Posterior vena cava (tissue), 2 donors: Measurements from ENCODE around the gene IGFLR1. TPM values are rescaled to one million over a fixed set of nuclear protein-coding genes. Genes with fewer than 3 reads are reported as not detected.

Source experiments
- DNase-seq: peaks from one replicate; pipeline ENCODE4 v3.0.0-alpha.2; 2020; ENCODE audit warnings: low spot score
- intact Hi-C, 2 donors: fragments of 100-400 bp; cut with DNase I; formaldehyde crosslinking; loops; one replicate each; pipeline versions ENCODE4 v1.14.1 to v1.14.2; 2022 to 2023
- total RNA-seq, 2 donors: library from RNA; stranded (reverse); fragmentation: NEBNext Ultra II Directional; extraction: Animal tissue kit (Norgen Biotek cat#: 25700); gene quantifications; one replicate each; pipeline ENCODE4 v1.2.1, GENCODE V29; 2021
- donor health status: DM: yes; HTN: yes; CAD: no.
- donor health status: DM: yes; HTN: yes; CAD: no.

The IGFLR1 gene
- total RNA-seq, 2 donors from 2014 or later: 4.3 to 9.3 TPM

GRCh38 chr19:35757749-35758608, 15.7 kb upstream of the IGFLR1 start, which contains the start of gene PROSER3:
TSS of gene PROSER3 (plus strand) at chr19:35758176. CDS start at chr19:35758216, 40 bp downstream.
- peak; percentile 100 for DNase-seq
- intact Hi-C loops: no loop called here

GRCh38 chr19:35757231-35757748, 15.0 kb upstream of the IGFLR1 start:
- intact Hi-C loops: no loop called here

DNA sequence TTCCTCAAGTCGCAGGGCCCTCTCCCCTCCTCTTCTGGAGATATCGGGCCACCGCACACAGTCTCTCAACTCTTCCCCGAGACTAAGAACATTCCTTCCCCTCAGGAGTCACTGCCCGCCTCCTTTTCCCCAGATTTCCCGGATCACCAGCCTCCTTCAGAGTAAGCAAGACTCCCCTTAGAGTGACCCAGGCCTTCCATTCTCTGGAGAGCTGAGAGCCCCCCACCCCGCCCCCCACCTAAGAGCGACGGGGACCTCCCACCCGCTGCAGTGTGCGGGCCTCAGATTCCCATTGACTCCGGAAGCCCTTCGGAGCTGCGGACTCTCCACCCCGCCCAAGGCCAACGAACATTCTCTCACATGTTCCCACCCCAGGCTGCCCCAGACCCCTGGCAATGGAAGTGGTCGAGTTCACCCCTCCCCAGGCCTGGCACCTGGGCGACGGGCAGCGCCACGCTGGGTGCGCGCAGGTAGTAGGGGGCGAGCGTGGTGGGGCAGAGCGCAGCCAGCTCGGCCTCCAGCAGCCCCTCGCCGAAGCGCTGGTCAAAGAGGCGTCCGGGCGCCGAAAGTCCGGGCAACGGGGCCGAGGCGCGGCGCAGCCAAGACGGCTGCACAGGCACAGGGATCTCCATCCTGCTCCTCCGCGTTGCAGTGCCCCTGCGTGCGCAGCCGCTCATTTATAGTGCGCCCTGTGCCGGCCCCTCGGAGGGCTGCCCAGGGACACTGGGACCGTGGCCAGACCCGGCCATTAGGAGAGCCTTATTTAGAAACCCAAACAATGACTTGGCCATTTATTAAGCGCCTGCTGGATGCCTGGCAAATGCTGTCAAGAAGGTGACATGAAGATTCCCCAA, 14.4 kb upstream of the IGFLR1 start, which contains the start of gene HSPB6:
TSS of gene HSPB6 (minus strand) at position 653 of the 854 bp plus-strand sequence. CDS start at position 632, 21 bp downstream.
- DNase-seq: peak; percentile 96
- intact Hi-C loops: no loop called here

More at GRCh38 chr19:35757231-35757748, 15.0 kb upstream of the IGFLR1 start:
- DNase-seq: peak; percentile 98

DNA sequence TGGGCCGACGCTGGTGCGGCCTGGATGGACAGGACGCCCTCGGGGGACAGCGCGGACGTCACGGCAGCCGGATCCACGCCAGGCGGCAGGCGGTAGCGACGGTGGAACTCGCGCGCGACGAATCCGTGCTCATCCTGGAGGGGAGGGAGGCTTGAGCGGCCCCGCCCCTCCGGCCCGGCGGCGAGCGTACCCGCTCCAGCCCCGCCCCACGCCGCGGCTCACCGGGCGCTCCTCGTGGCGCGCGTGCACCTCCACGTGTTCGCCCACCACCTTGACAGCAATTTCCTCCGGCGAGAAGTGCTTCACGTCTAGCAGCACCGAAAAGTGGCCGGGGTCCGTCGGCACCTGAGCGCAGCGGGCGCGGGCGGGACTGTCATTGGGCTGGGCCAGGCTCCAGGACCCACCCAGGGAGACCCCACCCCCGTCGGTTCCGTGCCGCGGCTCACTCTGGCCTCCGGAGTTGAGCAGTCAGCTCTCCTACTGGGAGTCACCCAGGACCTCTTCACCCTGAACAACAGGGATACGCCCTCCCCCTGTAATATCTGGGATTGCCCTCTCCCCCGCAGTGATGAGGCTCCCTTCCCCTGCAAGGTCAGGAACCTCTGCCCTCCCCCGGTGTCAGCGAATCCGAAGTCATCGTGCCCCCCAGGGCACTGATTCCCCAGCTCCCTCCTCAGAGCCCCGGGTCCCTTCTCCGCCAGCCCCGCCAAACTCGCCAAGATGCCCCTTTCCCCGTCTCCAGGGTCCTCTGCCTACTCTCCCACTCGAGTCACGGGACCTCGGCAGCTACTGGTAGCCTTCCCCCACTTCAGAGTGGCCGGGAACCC, 13.5 kb upstream of the IGFLR1 start:
- DNase-seq: peak; percentile 98
- intact Hi-C loops: no loop called here

DNA sequence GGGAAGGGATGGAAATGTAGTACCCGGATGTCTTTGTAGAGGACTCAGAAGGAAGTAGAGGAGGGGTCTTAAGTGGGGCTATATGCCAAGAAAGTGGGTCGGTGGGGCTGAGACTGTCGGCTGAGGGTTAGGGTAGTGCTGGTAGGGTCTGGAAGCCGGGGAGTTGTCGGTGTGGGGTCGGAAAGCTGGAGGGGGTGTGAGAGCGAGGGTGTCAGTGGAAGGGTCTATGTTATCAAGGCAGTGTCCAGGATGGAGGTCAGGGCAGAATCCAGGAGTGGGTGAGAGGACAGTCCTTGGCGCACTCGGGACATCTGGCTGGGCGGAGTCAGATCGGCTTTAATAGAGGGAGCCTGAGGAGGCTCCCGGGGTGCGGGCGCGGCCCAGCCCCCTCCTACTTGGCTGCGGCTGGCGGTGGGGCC, 12.9 kb upstream of the IGFLR1 start:
- intact Hi-C loops: no loop called here
- DNase-seq: no peak

DNA sequence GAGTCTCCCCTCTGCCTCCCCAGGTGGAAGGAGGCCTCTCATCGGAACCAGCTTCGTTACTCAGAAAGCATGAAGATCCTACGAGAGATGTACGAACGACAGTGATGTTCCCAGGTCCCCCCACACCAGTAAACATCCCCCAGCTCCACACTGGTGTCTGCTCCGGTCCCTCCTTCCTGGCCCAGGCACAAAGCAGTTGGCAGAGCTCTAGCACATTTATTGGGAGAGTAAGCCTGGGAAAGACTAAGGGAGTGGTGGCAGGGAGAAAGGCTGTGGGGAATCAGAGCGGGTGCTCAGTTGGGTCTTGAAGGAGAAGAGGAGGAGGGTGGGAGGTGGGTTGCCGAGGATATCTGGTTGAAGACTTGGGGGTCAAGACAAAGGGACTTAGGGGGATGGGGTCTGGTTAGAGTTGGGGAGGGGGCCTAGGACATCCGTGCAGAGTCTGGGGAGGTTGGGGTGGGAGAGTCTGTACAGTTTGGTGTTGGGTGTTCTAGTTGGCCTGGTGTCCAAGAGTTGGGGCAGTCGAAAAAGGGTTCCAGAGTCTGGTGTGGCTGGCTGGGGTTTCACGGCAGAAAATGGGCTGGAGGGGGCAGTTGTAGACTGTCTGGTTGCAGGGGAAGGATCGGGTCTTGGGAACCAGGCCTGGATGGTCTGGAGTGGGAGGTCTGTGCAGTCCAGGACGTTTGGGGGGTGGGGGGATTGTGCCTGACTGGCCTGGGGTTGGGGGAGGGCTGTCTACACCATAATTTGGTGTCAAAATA, 12.3 kb upstream of the IGFLR1 start:
- no peak for DNase-seq

DNA sequence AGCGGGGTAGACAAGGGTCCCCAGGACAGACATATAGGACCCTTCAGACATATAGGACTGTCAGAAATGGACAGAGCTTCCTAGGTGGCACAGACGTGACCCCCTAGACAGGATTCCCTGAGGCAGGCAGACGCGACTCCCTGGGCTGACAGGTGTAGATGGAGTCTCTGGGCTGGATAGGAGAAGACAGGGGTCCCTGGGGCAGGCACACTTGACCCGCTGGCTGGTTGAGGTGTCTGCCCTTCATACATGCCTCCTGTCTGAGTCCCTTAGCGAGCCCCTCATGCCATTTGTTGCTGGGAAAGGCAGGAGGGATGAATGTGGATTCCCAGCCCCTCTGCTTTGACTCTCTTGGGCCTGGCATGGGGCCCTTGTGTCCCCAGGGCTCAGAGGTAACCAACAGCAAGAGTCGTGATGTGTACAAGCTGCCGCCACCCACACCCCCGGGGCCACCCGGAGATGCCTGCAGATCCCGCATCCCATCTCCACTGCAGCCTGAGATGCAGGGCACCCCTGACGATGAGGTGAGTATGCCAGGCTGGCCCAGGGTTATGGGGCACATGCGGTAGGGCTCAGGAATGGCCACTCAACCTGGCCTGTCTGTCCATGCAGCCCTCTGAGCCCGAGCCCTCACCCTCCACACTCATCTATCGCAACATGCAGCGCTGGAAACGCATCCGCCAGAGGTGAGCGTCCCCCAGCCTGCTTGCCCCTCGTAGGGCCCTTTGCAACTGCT, 11.6 kb upstream of the IGFLR1 start:
- DNase-seq: peak; percentile 83

More for the DNA sequence above, 12.3 kb upstream of the IGFLR1 start:
- intact Hi-C loops: no loop called here

DNA sequence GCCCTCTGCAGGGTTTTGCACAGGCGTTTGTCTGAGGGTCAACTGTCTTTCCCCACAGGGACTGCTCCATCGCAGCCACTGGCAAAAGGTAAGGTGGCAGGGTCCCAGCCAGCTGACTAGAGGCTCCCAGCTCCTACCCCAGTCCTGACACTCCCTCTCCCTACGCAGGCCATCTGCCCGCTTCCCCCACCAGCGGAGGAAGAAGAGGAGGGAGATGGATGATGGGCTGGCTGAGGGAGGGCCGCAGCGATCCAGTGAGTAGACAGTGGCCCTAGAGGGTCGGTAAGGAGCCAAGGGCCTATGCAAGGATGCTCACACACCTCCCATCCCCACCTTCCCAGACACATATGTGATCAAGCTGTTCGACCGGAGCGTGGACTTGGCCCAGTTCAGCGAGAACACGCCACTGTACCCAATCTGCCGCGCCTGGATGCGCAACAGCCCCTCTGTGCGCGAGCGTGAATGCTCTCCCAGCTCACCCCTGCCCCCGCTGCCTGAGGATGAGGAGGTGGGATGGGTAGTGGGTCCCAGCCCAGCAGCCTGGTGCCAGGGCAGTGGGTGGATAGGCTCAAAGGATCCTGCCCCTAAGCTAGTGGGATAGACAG, 10.6 kb upstream of the IGFLR1 start:
- DNase-seq: peak; percentile 83

More for the DNA sequence above, 11.6 kb upstream of the IGFLR1 start:
- intact Hi-C loops: no loop called here

GRCh38 chr19:35751839-35752745, 9.8 kb upstream of the IGFLR1 start:
- intact Hi-C loops: no loop called here
- no peak for DNase-seq

More for the DNA sequence above, 10.6 kb upstream of the IGFLR1 start:
- intact Hi-C loops: no loop called here

GRCh38 chr19:35750167-35750566, 7.9 kb upstream of the IGFLR1 start:
- intact Hi-C loops: no loop called here
- no peak for DNase-seq

GRCh38 chr19:35748106-35749020, 6.1 kb upstream of the IGFLR1 start, which contains the start of gene LIN37:
TSS of gene LIN37 (plus strand) at chr19:35748576. CDS start at chr19:35748725, 149 bp downstream.
- DNase-seq: peak; percentile 100
- intact Hi-C loops: loop anchor here in 1 of 2 donors (10.0 kb wide), 1 partner anchor 186 kb away; the partner anchor contains the start of gene LRFN3

- no peak for DNase-seq
- intact Hi-C loops: loop anchor here in 1 of 2 donors (10.0 kb wide), 1 partner anchor 188 kb away; the partner anchor contains the start of gene LRFN3
Measured at GRCh38 chr19:35746531-35746930, 4.3 kb upstream of the IGFLR1 start.

GRCh38 chr19:35746087-35746462, 3.8 kb upstream of the IGFLR1 start:
- no peak for DNase-seq
- intact Hi-C loops: loop anchor here in 1 of 2 donors (10.0 kb wide), 1 partner anchor 189 kb away; the partner anchor contains the start of gene LRFN3

GRCh38 chr19:35745328-35746086, 3.3 kb upstream of the IGFLR1 start, which contains the start of the genes PSENEN and U2AF1L4:
TSS of gene PSENEN (plus strand) at chr19:35745651. CDS start at chr19:35745931, 280 bp downstream.
TSS of gene U2AF1L4 (minus strand) at chr19:35745418. CDS start at chr19:35745391, 27 bp downstream.
- intact Hi-C loops: loop anchor here in 1 of 2 donors (10.0 kb wide), 1 partner anchor 189 kb away; the partner anchor contains the start of gene LRFN3
- DNase-seq: peak; percentile 99
